Measurements from ENCODE around the gene DENND6B. TPM values are rescaled to one million over a fixed set of nuclear protein-coding genes. Genes with fewer than 3 reads are reported as not detected.
"Not testable (repeated sequence)": the region's sequence is repeated elsewhere in the genome, so short reads cannot be mapped to it uniquely, and the experiment has no call there.

DENND6B gene, protein sequence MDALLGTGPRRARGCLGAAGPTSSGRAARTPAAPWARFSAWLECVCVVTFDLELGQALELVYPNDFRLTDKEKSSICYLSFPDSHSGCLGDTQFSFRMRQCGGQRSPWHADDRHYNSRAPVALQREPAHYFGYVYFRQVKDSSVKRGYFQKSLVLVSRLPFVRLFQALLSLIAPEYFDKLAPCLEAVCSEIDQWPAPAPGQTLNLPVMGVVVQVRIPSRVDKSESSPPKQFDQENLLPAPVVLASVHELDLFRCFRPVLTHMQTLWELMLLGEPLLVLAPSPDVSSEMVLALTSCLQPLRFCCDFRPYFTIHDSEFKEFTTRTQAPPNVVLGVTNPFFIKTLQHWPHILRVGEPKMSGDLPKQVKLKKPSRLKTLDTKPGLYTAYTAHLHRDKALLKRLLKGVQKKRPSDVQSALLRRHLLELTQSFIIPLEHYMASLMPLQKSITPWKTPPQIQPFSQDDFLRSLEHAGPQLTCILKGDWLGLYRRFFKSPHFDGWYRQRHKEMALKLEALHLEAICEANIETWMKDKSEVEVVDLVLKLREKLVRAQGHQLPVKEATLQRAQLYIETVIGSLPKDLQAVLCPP
- 1.4 TPM for total RNA-seq
- long read RNA-seq, full-length matches to known transcripts = 2 of 6 reads
- long read RNA-seq, partial matches to known transcripts = 2 of 6 reads
- long read RNA-seq, other reads (novel, unspliced or antisense) = 2 of 6 reads

DNA sequence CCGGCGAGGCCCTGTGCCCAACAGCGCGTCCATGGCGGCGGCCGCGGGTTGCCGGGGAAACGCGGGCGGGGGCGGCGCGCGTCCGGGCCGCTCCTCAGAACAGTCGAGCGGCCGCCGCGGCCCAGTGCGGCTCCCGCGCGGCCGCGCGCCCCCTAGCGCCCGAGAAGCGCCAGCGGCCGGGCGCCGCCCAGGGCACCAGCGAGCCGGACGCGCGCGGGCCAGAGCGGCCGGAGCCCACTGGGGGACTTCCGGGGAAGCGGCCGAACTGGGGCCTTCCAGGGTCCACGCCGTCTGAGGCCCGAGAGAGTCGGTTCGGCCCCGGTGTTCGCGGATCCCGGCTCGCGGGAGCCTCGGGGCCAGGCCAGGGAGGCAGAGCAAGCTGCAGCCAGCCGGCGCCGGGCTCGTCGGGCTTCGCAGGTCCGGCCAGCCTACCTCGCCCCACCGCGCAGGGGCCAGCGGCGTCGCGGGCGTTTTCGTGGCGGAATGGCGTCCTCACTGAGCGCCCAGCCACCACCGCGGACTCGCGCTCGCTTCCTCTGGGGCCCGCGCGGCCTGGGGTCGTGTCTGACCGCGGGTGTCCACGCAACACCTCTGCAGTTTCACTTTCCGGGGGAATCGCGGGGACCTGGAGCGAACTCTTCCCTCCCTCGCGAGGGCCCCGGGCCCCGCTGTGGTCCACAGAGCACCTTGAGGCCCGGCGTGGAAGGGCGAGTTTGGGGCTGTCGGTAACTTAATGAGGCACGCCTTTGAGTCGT, at the start of gene DENND6B:
Gene DENND6B (minus strand): TSS at position 57 of the 755 bp plus-strand sequence. CDS start 24 bp downstream, at position 33.
- ATAC-seq (peak; percentile 97), DNase-seq (peak; percentile 94)
- intact Hi-C loops (cut with micrococcal nuclease) = loop anchor here (10.0 kb wide), 1 partner anchor 52 kb away; the partner anchor contains the start of gene MAPK11

DNA sequence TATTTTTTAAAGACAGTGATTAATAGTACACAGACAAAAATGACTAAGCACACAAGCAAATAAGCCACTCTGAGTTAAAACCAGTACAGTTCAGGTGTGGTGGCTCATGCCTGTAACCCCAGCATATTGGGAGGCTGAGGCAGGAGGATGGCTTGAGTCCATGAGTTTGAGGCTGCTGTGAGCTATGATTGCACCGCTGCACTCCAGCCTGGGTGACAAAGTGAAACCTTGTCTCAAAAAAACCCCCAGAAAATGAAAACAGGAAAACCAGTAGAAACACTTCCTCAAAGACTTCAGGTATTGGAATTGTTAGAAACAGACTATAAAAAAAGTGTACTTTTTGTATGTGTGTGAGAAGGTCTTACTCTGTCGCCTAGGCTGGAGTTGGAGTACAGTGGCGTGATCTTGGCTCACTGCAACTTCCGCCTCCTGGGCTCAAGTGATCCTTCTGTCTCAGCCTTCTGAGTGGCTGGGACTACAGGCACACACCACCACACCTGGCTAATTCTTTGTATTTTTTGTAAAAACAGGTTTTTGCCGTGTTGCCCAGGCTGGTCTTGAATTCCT, 49.4 kb upstream of the DENND6B start:
- DNase-seq = no peak
- no peak for ATAC-seq
- intact Hi-C loops (cut with micrococcal nuclease) = no loop called here

DNA sequence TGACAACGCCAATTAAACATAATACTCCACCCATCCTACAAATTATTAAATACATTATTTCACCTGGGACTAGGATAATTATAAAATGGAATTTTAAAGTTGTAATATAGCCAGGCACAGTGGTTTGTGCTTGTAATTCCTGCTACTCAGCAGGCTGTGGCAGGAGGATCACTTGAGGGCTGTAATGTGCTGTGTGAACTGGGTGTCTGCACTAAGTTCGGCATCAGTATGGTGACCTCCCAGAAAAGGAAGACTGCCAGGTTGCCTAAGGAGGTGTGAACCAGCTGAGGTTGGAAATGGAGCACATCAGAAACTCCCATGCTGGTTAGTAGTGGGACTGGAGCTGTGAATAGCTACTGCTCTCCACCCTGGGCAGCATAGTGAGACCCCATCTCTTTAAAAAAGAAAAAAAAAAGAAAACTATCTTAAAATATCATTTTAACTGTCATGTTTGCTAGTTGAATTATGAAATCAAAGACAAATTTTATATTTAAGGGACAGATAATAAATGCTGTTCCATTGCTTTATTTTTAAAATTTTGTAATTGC, 44.4 kb upstream of the DENND6B start:
- DNase-seq (no peak), ATAC-seq (no peak)
- intact Hi-C loops (cut with micrococcal nuclease) = no loop called here

DNA sequence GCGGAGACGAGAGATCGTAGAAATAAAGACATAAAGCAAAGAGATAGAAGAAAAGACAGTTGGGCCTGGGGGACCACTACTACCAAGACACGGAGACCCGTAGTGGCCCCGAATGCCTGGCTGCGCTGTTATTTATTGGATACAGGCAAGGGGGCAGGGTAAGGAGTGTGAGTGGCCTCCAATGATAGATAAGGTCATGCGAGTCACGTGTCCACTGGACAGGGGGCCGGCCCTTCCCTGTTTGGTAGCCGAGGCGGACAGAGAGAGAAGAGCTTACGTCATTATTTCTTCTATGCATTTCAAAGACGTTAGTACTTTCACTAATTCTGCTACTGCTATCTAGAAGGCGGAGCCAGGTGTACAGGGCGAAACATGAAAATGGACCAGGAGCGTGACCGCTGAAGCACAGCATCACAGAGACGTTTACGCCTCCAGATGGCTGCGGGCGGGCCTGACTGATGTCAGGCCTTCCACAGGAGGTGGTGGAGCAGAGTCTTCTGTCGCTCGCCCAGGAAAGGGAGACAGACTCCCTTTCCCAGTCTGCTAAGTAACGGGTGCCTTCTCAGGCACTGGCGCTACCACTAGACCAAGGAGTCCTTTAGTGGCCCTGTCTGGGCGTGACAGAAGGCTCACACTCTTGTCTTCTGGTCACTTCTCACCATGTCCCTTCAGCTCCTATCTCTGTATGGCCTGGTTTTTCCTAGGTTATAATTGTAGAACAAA, 41.1 kb upstream of the DENND6B start:
- intact Hi-C loops (cut with micrococcal nuclease) = no loop called here
- ATAC-seq = no peak
- DNase-seq = no peak

DNA sequence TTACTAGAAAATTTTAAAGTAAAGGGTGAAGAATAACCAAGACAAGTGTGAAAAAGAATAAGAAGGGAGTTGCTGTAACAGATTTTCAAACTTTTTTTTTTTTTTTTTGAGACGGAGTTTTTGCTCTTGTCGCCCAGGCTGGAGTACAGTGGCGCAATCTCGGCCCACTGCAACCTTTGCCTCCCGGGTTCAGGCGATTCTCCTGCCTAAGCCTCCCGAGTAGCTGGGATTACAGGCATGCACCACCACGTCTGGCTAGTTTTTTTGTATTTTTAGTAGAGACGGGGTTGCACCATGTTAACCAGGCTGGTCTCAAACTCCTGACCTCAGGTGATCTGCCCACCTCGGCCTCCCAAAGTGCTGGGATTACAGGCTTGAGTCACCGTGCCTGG, 37.0 kb upstream of the DENND6B start:
- ATAC-seq; intact Hi-C loops (cut with micrococcal nuclease); DNase-seq: not testable (repeated sequence)

DNA sequence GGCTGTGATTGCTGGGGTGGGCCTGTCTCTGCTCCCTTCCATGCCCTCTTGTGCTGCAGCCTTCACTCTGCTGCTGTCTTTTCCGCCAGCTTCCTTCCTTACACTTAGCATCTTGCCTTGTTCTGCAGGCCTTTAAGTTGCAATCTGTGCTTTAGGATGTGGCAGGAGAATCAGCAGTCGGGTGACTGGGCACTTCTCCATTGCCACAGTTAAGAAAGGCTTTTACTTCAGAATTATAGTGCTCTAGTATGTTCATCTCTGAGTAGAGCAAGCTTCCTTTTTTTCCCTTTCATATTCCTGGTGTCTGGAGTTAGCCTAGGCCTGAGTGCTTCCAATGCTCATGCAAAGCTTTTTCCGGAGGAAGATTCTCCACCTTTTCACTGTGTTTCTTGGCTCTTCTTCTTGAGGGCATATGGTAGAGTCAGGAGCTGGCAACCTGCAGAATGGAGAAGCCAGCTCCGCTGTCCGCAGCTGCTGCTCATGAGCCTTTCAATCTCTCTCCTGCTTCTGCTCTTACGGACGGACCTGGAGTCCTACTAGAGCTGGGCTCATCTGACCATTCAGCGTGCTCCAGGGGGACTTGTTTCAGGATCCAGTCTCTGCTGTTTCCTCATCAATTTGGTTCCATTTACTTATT, 36.5 kb upstream of the DENND6B start:
- intact Hi-C loops (cut with micrococcal nuclease) = no loop called here
- DNase-seq (no peak), ATAC-seq (no peak)

DNA sequence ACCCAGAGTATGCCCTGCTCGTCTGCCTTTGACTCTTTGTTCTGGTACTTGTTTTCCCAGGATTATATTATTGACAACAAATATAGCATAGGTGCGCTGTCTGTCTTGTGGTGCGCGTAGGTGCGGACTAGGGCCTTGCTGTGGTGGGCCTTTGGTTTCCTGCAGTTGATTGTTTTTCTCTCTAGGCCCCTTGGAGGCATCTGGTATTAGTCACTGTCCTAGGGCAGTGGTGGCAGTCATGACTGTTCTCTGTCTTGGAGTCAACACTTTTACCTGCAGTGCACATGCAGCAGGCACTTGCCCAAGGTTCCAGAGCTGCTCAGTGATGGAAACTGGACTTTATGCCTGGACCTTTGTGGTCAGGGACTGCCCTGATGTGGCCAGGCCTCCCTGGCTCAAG, 34.9 kb upstream of the DENND6B start:
- DNase-seq (no peak), ATAC-seq (no peak)
- intact Hi-C loops (cut with micrococcal nuclease) = no loop called here

DNA sequence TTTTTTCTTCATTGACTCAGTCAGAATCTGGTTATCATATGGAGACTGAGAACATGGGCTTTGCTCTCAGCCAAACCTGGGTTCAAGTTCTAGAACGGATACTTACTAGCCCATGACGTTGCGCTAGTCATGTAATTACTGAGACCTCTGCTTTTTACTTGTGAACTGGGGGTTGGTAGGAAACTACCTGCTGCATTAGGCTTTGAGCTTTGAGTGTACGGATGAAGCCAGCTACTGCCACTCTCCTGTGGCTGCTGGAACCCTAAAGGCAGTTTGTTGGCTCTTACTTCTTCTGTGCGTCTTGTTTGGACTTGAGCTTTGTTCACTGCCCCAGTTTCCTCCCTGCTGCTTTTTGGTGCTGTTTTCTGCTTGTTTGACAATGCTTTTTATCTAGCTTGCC, 34.4 kb upstream of the DENND6B start:
- ATAC-seq = no peak
- DNase-seq = no peak
- intact Hi-C loops (cut with micrococcal nuclease) = no loop called here

DNA sequence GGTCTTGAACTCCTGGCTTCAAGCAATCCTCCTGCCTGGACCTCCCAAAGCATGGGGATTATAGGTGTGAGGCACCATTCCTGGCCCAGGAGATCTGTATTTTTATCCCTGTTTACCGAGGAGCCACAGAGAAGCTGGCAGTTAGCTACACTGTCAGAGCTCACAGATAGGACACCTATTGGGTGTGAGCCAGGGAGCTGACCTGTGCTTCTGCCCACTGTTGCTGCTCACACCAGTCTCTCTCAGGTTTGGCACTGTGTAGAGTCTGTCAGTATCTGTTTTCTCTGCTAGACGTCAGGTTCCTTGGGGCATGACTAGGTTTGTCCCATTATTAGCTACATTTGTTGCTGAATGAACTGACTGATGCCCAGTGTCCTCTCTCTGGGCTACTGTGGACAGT, 33.8 kb upstream of the DENND6B start:
- DNase-seq (peak; percentile 35), ATAC-seq (peak; percentile 94)
- intact Hi-C loops (cut with micrococcal nuclease) = no loop called here

DNA sequence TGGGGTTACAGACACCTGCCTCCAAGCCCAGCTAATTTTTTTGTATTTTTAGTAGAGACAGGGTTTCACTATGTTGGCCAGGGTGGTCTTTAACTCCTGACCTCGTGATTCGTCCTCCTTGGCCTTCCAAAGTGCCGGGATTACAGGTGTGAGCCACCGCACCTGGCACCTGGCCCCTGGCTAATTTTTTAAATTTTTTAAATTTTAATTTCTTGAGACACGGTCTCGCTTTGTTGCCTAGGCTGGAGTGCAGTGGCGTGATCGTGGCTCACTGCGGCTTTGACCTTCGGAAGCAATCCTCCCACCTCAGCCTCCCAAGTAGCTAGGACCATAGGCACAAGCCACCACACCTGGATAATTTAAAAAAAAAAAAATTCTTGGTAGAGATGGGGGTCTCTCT, 30.9 kb upstream of the DENND6B start:
- intact Hi-C loops (cut with micrococcal nuclease) = no loop called here
- no peak for DNase-seq
- ATAC-seq = no peak

DNA sequence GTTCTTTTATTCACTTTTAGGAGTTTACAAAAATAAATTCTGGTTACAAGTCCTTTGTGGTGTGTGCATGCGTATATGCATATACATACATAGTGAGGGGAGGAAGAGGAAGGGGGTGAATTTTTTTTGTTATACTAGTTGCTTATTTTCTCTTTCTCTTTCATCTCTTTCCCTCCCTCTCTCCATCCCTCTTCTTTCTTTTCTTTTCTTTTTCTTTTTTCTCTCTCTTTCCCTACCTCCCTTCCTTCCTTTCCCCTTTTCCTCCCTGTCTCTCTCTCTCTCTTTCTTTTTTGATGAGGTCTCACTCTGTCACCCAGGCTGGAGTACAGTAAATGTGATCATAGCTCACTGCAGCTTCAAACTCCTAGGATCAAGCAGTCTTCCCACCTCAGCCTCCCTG, 30.4 kb upstream of the DENND6B start:
- intact Hi-C loops (cut with micrococcal nuclease) = no loop called here
- ATAC-seq = no peak
- DNase-seq = no peak

DNA sequence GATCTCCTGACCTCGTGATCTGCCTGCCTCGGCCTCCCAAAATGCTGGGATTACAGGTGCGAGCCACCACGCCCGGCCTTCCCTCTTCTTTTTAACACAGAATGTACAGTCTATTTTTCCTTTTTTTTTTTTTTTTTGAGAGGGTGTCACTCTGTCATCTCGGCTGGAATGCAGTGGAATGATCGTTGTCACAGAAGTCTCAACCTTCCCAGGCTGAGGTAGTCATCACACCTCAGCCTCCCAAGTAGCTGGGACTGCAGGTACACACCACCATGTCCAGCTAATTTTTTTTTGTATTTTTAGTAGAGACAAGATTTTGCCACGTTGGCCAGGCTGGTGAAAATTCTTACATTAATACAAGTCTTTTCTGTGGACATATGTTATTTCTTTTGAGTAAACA, 29.4 kb upstream of the DENND6B start:
- intact Hi-C loops (cut with micrococcal nuclease) = no loop called here
- no peak for ATAC-seq

DNA sequence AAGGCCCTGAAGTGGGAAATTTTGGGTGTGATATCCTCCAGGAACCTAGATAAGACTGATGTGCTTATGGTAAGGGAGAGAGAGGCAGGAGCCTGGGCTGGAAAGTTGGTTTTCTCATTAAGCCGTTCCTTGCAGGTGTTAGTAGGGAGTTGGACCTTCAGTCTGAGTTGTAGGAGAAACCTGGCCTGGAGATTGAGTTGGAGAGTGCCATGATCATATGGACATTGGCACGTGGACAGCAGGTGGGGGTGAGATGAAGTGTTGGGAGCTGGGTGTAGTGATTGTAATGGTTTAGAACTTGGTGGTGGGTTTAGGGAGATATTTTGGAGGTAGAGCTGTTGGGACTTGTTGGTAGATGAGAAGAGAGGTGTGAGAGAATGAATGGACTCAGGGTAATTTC, 21.2 kb upstream of the DENND6B start:
- DNase-seq (no peak), ATAC-seq (no peak)
- intact Hi-C loops (cut with micrococcal nuclease) = loop anchor here (10.0 kb wide), 1 partner anchor 103 kb away; the partner anchor contains the start of gene TUBGCP6

More for the DNA sequence above, 29.4 kb upstream of the DENND6B start:
- DNase-seq = no peak

DNA sequence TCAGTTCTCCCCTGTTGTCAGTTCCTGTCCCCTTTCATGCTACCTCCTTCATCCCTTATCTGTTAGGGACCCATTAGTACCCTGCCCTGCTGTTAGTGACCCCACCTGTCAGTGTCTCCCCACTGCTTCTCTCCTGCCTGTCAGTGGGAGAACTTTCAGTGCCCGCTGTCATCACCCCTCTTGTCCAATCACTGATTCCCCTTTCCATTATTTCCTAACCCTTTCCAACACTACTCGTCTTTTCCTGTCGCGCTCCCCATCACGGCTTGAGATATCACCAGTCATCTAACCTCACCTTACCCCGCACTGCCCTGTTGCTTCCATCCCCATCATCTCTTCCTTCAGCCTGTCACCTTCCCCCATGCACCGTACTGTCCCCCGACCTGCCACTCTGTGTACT, 20.3 kb upstream of the DENND6B start:
- ATAC-seq (no peak), DNase-seq (no peak)
- intact Hi-C loops (cut with micrococcal nuclease) = loop anchor here (10.0 kb wide), 1 partner anchor 102 kb away; the partner anchor contains the start of gene TUBGCP6

DNA sequence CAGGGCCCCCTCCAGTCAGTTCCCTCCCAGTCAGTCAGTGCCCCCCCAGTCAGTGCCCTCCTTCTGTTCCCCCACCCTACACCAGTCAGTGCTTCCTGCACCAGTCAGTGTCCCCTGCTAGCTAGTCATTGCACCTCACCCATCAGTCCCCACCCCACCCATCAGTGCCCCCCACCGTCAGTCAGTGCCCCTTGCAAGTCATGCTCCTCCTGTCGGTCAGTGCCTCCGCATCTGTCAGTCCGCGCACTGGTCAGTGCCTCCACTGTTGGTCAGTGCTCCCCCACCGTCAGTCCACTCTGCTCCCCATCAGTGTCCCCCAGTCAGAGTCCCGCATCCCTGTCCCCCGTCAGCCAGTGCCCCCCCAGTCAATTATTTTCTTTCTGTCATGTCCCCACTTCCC, 19.7 kb upstream of the DENND6B start:
- DNase-seq = no peak
- ATAC-seq = no peak

DNA sequence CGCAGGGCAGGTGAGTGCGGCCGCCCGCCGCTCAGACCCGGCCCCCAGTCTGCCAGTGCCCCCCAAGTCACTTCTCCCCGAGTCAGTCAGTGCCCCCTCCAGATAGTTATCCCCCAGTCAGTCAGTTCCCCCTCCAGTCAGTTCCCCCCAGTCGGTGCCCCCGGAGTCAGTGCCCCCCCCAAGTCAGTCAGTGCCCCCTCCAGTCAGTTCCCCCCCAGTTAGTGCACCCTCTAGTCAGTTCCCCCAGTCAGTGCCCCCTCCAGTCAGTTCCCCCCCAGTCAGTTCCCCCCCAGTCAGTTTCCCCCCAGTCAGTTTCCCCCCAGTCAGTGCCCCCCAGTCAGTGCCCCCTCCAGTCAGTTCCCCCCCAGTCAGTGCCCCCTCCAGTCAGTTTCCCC, 16.7 kb upstream of the DENND6B start:
- intact Hi-C loops (cut with micrococcal nuclease) = loop anchor here (10.0 kb wide), 1 partner anchor 99 kb away; the partner anchor contains the start of gene TUBGCP6
- ATAC-seq (no peak), DNase-seq (no peak)

More for the DNA sequence above, 19.7 kb upstream of the DENND6B start:
- intact Hi-C loops (cut with micrococcal nuclease) = loop anchor here (10.0 kb wide), 1 partner anchor 102 kb away; the partner anchor contains the start of gene TUBGCP6

DNA sequence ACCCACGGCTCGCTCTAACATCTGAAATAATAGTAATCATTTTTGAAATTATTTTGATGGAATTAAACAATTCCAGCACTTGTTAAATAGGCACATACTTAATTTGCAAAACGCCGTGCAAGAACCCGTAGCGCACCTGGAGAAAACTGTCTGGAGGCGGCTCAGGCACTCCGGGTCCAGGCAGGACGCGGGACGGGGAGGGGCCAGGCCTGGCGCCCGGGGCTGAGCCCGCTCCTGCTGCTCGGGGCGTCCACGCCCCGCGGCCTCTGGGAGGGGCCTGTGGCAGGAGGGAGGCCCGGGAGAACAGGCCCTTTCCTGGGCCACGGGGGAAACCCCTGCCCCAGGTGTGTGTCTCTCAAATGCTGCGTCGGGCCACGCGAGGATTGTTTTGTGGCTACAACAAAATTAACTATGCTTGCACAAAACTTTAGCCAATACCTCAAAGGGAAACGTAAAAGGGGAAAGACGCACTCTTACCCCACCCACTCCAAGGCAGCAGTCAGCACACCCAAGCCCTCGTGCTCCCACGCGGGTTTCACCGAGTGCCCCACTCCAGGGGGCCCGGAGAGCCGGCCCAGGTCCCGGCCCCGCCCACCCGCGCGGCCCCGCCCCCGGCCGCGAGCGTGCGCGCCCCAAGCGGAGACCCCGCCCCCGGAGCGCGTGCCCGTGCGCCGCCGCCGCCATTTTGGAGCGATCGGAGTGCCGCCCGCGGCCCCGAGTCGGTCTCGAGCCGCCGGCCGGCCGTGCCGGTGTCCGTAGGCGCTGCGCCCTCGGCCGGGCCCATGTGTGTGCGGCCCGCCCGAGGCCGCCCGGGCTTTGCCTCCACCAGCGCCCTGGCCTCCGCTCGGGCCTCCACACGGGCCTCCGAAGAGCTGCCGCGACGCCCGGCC, 16.1 kb upstream of the DENND6B start, which contains the start of gene PPP6R2:
Gene PPP6R2 (plus strand): TSS at position 677 of the 890 bp plus-strand sequence. CDS start 50,582 bp downstream, outside the sequence.
- DNase-seq = peak; percentile 93
- ATAC-seq = peak; percentile 96
- intact Hi-C loops (cut with micrococcal nuclease) = loop anchor here (10.0 kb wide), 1 partner anchor 98 kb away; the partner anchor contains the start of gene TUBGCP6

Data from left ventricle myocardium superior (tissue), 1 donor.